Heart left ventricle (tissue), 13 donors: ENCODE data around the gene PLEKHA7.

Experiments
- POLR2A ChIP-seq, 2 donors: fragments of 450-650 bp; IDR thresholded peaks; one replicate each; pipeline ENCODE4 v1.6.1; 2017; ENCODE audit warnings: antibody characterized with exemption in 2 of 2, mild to moderate bottlenecking in 2 of 2, moderate library complexity in 2 of 2
- TF ChIP-seq, protein P1 (sequence below), 12 donors: fragments of 200-600 bp; sonication (generic) in 4 of 12; IDR thresholded peaks; one replicate each; pipeline versions ENCODE4 v1.5.0 to v1.8.0; 2018 to 2022; ENCODE audit warnings: antibody characterized with exemption in 12 of 12, mild to moderate bottlenecking in 5 of 12
- donor health status: ischemic (EF 13 %, LVEDD 7.1; RV severe dilation, severe dysfunction).
- donor health status: DM: no; HTN: yes; CAD: no.
- donor health status: DM: no; HTN: no; CAD: no.
- donor health status: ischemic (EF 25% LVEDD 6.9; RV normal size, moderate dysfunction).
- donor health status: ischemic (EF 25% LVEDD 5.7; RV mildly dilated, moderate dysfunction).
- donor health status: ischemic (EF 35%, LVEDD 5.7; RV mildly dilated, moderate dysfunction).
- donor health status: nonischemic (EF 11% LVEDD 7.7; RV severe dilation, severe dysfunction).
- donor health status: DM: yes; HTN: yes; CAD: no.
- donor health status: PGD.
- donor health status: ischemic (EF 29% LVEDD 5.4; RV normal size, mild dysfunction).
- donor health status: nonischemic (EF 23%, LVEDD 6.1; RV moderate dilation, normal function).

DNA sequence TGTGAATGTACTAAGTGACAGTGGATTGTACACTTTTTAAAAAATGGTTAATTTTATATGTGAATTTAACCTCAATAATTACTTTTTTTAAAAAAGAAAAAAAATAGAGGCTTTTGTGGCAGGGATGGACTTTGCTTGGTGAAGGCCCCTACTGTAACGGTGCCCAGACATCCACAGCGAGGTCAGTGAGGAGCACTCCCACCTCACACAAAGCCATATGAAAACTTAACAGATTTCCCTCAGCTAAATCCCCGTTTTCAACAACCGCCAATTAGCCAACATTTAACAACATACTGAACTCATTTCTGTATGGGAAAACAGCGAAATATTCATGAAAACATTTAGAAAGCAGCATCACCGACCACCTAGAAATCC is 276.4 kb downstream of the PLEKHA7 start:
- TF ChIP-seq, protein P1, sequence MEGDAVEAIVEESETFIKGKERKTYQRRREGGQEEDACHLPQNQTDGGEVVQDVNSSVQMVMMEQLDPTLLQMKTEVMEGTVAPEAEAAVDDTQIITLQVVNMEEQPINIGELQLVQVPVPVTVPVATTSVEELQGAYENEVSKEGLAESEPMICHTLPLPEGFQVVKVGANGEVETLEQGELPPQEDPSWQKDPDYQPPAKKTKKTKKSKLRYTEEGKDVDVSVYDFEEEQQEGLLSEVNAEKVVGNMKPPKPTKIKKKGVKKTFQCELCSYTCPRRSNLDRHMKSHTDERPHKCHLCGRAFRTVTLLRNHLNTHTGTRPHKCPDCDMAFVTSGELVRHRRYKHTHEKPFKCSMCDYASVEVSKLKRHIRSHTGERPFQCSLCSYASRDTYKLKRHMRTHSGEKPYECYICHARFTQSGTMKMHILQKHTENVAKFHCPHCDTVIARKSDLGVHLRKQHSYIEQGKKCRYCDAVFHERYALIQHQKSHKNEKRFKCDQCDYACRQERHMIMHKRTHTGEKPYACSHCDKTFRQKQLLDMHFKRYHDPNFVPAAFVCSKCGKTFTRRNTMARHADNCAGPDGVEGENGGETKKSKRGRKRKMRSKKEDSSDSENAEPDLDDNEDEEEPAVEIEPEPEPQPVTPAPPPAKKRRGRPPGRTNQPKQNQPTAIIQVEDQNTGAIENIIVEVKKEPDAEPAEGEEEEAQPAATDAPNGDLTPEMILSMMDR (IDR thresholded peaks at IDR 0.05), result no peak
- no peak for TF ChIP-seq POLR2A (IDR thresholded peaks at IDR 0.05)
